Brain pericyte (primary cell): ENCODE results near the gene CD247.

ENCODE experiments used
- DNase-seq: peaks from one replicate; pipeline ENCODE4 v3.0.0-alpha.2; 2012; ENCODE audit warnings: low read depth, low spot score

The CD247 gene

DNA sequence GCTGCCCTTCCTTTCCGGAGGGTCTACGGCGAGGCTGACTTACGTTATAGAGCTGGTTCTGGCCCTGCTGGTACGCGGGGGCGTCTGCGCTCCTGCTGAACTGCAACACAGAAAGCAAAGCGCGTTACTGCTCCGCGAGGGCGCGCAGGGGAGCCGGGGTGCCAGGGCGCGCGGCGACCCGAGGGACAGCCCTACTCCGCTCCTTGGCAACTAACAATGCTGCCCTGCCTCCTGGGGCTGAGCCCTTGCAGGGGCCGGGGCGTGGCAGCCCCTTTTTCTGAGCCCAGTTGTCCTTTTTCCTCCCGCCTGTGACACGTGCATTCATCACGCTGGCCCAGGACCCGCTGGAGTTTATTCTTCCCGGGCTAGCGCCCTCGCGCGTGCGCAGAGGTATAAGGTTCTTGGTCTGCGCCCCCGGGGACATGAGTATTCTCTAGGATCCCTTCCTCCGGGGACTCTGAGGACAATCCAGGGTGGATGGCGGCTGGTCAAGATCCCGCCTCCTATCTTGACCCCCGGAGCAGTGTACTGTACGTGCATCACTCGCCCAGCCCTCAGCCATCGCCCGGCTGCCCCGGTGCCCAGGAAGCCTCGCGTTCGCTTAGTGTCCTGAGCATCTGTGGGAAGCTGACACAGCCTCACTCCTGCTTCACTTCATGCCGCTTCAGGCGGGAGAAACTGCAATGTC, 78.9 kb downstream of the CD247 start:
- no peak for DNase-seq

DNA sequence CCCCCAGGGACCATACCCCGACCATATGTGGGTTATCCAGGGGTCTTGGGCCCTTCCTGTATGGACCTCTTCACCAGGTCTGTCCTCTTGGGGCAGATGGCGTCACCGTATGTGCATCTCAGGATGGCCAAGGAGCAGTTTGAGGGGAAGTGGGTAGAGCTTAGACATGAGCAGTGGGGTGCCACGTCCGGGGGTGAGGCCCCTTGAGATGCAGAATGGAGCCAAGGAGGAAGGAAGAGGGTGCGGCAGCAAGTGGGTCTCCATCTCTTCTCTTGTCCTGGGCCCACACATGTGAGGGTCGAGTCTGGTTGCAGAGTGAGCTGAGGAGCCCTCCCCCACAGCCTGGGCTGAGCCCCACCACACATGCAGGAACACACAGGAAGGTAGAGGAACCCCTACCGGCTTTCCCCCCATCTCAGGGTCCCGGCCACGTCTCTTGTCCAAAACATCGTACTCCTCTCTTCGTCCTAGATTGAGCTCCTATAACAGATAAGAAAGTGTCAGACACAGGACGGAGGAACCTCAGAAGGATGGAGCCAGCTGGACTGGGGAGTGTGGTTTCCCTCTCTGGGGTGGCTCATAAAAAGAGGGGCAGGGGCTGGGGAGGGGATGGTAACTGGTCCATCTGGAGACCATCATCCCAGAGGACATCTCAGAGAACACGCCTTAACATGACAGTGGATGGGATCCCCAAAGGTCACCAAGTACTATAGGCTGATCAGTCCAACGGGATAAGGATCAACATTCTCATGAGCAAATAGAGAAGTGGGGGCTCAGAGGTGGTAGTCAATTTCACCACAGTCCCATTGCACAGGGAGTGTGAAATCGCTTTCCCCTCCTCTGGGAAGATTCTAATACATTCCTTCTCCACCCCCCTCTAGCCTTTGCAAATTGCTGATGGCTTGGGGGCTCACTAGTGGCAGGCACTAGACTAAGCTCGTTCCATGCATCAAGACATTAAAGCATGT, 79.9 kb downstream of the CD247 start:
- no peak for DNase-seq

DNA sequence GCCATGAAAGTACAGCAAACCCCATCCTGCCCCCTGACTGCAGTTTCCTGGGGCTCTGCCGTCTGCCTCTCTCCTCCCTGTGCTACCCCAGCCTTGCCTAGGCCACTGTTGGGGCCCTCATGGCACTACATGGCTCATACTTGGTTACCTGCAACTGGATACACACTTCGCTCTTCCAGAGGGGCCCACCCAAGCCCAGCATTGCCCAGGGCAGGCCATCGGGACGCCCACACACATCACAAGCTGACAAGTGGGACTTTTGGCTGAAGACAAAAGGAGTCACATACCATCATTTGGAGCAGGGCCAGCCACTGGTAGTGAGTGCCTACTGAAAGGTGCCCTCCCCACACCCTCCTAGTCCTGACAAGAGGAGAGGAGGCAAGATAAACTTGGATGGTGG, 82.8 kb downstream of the CD247 start:
- DNase-seq: no peak

DNA sequence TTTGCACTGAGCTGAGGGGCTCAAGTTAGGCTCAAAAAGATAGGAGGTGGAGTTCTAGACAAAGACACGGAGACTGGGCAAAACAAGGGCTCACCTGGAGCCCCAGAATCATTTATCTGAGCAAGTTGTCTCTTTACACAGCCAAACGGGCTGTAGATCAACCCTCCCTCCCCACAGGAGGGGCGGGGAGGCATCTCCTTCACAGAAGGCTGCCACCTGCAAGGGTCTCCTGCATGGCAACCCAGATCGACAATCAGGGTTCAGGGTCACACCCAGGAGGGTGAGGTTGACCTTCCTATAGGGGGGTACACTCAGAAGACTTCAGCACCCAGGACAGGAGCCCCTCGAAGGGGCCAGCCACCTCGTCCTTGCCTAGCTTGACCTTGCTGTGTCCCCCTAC, 84.0 kb downstream of the CD247 start:
- no peak for DNase-seq

GRCh38 chr1:167433884-167434283, 84.4 kb downstream of the CD247 start:
- no peak for DNase-seq

DNA sequence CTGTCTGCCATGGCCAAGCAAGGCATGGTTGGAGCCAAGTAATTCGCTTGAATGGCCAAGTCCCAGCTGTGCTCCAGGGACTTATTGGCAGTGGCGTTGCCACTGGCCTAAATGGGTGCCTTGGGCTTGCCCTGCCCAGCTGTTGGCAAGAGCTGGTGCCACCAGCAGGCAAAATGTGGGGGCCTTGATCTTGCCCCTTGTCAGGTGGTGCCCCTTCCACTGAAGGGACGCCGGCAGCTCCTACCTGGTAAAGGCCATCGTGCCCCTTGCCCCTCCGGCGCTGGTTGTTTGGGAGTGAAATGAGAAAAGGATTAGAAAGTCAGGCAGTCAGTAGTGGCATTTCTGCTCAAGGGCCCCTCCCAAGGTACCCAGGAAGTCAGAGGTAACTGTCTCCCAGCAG, 85.5 kb downstream of the CD247 start:
- DNase-seq: no peak

GRCh38 chr1:167431909-167432650, 86.2 kb downstream of the CD247 start:
- DNase-seq: no peak

DNA sequence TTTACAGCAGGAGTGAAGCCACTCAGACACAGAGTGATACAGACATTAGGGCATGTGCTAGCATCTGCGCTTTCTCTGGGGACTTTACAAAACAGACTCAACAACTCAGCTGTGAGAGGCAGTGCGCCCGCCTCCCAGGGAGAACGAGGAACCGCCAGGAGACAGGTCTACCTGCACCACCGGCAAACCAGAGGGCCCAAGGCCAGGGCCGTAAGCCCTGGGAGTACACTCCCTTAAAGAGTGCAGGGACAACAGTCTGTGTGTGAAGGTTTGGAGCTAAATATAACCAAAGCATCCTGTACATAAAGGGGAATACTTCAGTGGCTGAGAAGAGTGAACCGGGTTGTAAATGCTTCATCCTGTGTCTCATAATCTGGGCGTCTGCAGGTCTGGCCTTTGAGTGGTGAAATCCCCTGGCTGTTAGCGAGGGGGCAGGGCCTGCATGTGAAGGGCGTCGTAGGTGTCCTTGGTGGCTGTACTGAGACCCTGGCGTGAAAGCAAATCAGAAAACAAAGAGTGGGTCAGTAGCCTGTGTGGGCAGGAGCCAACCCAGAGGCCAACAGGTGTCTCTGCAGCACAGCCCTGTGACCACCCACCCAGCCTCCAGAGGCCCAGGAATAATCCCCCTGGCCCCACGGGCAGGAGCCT, 86.9 kb downstream of the CD247 start:
- DNase-seq: no peak

GRCh38 chr1:167430849-167431242, 87.5 kb downstream of the CD247 start:
- no peak for DNase-seq

- no peak for DNase-seq
Measured at GRCh38 chr1:167430134-167430848, 88.0 kb downstream of the CD247 start.

- DNase-seq: no peak
Measured at GRCh38 chr1:167429612-167430011, 88.7 kb downstream of the CD247 start.

DNA sequence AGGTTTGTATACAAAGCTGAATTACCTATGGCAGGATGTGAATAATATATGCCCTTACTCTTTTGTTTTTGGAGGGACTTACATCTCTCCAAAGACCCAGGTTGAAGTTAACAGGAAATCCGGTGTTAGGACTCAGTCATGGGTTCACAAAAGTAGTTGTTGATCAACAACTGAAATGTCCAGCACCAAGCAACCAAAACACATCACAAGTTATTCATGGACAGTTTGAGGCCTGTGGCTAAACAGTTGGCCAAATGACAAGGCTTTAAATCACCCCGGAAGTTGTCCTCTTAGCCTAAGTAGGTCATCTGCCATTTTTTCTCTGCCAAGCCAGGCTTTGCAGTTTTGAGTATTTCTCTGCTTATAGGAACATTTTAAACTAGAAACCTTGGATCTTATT, 89.9 kb downstream of the CD247 start:
- no peak for DNase-seq

- no peak for DNase-seq
Measured at GRCh38 chr1:167427848-167428247, 90.5 kb downstream of the CD247 start.

DNA sequence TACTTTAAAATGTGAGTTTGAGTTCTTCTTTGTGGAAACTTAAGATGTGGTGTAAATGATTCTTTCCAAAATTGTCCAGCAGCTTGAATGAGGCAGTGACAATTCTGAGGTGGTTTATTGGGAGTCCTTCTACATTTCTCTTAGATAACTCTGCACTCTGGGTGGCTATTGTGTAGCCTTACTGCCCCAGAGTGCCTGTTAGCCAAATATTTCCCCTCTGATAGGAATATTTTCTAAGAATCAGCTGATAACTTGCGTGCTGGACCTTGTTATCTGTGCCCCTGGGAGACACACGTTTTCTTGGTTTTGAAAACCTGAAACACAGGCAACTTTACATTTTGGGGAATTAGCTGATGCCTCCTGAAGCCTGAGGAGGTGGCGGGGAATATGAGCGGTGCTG, 91.6 kb downstream of the CD247 start:
- DNase-seq: no peak

DNA sequence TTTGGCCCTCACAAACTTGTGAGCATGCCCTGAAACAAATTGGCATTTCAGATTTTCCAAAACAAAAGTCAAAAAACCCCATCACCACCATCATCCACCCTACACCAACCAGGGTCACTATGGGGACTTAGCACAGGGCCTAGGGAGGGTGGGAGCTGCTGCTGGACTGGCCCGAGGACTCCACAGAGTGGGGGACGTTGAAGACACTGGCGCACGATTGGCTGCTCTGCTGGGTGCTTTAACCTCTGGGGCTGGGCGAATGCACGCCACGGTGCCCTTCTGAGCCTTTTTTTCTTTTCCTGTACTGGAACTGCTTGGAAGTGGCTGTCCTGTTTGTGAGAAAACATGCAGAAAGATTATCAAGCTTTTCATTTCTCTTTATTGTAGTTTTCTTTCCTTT, 92.8 kb downstream of the CD247 start:
- no peak for DNase-seq

DNA sequence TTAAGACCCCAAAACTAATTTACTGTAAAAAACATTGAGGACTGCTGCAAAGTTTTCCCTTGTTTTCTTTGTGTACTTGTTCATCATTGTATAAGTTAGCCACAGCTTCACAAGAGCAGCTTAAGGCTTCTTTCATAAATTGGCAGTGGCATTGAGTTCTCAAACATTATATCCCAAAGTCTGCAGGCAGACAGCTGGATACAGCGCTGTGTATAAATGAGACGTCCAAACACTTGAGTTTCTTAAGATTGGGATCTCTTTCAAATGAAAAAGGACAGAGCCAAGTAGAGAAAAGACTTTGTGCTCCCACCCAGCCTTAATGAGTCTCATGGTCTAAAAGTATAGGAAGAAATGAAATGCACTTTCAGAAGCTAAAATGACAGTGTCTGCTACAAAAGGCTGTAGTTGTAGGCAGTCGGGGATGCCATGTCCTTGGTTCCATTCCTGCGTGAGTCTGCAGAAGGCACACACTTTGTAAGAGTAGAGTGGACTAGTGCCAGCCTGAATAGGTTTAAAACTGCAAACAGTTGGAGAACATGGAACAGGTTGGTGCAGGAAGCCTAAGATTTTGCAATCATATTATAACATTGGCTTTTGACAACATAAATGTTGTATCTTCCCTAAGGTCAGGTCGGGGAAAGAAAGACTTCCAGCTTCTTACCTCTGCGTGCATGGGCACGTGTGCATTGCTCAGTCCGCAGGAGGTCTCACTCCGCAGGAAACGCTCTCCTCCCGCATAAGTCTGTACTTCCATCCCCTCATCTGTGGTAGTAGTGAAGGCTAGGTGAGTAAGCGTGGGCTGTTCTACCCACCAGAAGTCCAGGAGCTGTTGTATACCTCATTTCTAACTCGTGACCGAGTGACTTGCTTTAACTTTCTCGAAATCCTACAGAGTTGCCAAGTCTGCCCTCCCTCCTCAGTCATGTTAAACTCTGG, 94.4 kb downstream of the CD247 start:
- no peak for DNase-seq

DNA sequence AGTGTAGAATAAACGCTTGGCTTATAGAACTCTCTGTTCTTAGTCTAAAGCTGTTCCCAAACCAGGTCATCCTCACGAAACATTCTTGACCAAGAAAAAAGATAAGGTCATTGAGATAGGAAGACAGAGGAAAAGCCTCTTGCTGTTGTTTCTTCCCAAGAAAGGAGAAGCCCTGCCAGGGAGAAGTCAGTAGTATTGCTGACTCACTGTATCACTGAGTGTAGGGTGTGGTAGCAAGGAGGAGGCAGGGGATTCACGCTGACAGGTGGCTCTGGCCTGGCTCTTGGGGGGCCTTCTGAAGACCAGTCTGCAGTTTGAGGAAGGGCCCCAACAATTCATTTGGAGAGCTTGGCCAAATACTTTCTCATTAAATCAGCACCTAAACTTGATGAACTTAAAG, 97.8 kb downstream of the CD247 start:
- DNase-seq: no peak

DNA sequence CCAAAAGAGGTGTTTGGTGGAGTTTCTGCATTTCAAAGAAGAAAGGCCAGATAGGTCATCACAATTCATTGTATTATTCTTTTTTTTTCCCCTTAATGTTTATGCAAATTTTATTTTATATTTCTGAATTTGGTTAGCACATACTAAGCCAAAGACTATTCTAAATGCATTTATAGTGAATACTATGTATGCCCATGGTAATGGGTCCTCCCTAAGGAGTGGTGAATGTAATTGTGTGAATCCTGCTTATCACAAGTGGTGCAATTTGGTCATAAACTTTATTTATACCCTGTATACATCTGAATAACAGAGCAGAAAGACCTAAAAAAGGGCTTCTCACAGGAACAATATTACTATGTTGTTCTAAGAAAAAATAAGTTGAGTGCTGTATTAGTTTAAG, 99.1 kb downstream of the CD247 start:
- DNase-seq: no peak

DNA sequence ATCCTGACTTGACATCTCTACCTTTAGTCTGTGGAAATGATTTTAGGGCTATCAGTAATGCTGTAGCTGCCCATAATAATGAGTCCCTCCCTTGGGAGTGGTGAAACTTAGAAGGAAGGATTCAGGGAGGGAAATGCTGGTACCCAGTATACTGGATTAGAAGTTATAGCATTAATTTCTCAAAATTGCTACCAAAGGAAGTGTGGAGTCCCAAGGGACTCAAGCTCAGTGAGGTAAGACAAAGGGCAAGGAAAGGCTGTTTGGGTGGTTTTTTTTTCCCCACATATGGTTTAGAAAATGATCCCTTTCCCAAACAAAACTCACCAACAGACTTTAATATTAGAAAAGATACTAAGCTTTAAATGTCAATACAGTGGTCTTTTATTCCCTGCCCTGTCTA, 99.9 kb downstream of the CD247 start:
- no peak for DNase-seq

GRCh38 chr1:167416506-167416905, 101.8 kb downstream of the CD247 start:
- DNase-seq: no peak
